K562 (cell line): ENCODE results near the gene RNF34. TPM values are rescaled to one million over a fixed set of nuclear protein-coding genes. Genes with fewer than 3 reads are reported as not detected.

Experiments
- ASH1L ChIP-seq: fragments of 450-650 bp; IDR thresholded peaks from 2 replicates; pipeline ENCODE4 v1.6.1; 2018; ENCODE audit warnings: borderline replicate concordance, mild to moderate bottlenecking, low read depth; ENCODE audit not compliant: partially characterized antibody
- BACH1 ChIP-seq: fragments of 200-800 bp; sonication (Bioruptor generic); IDR thresholded peaks from 2 replicates; pipeline ENCODE4 v1.6.1; 2016; ENCODE audit warnings: missing genetic modification characterization, missing compliant biosample characterization
- BCL6 ChIP-seq: fragments of 250-450 bp; sonication (Bioruptor Pico); IDR thresholded peaks from 2 replicates; pipeline ENCODE4 v1.4.0; 2020
- CEBPZ ChIP-seq: fragments of 150-350 bp; IDR thresholded peaks from 2 replicates; pipeline ENCODE4 v1.6.1; 2014; ENCODE audit warnings: low read depth, mild to moderate bottlenecking, low read length, borderline replicate concordance
- COPS2 ChIP-seq: fragments of 450-650 bp; conservative IDR thresholded peaks from 2 replicates; pipeline ENCODE4 v1.6.1; 2016; ENCODE audit warnings: mild to moderate bottlenecking, moderate library complexity
- MGA ChIP-seq: fragments of 450-650 bp; IDR thresholded peaks from 2 replicates; pipeline ENCODE4 v1.6.1; 2016; ENCODE audit warnings: mild to moderate bottlenecking, moderate library complexity
- SAP30 ChIP-seq: fragments of 200-600 bp; sonication (generic); IDR thresholded peaks from 2 replicates; pipeline ENCODE4 v1.6.1; 2012; ENCODE audit warnings: borderline replicate concordance, low read depth, mild to moderate bottlenecking, moderate library complexity, low read length, control low read depth, inconsistent platforms; ENCODE audit not compliant: insufficient read depth, poor library complexity, severe bottlenecking
- SMARCA4 ChIP-seq: fragments of 450-650 bp; IDR thresholded peaks from 2 replicates; pipeline ENCODE4 v1.6.1; 2016
- ZBTB33 ChIP-seq: sonication (generic); formaldehyde crosslinking; IDR thresholded peaks from 2 replicates; pipeline ENCODE4 v1.8.1; 2023; ENCODE audit warnings: mild to moderate bottlenecking, missing genetic modification reagents
- polyA plus RNA-seq, 8 experiments: library from polyadenylated mRNA; depleted of rRNA in 4 of 8; stranded (reverse) in 5 of 8; unstranded in 3 of 8; fragments of >200 nt; fragmentation: Nextera tagmentation in 2 of 8; fragmentation: Illumina TruSeq in 1 of 8; extraction: Ambion mirVana in 2 of 8; extraction: Trizol in 1 of 8; gene quantifications; 2 replicates each; pipeline versions ENCODE4 v1.2.1 to v1.2.3, GENCODE V29; 2011 to 2014; ENCODE audit warnings: inconsistent platforms in 1 of 8, missing spikeins in 1 of 8
- total RNA-seq, 7 experiments: library from RNA; depleted of rRNA in 6 of 7; stranded (reverse); fragments of >200 nt in 6 of 7; fragmentation: Illumina TruSeq in 2 of 7; extraction: Trizol in 2 of 7; gene quantifications; 2 replicates each; pipeline versions ENCODE4 v1.2.1 to v1.2.3, GENCODE V29; 2011 to 2021; ENCODE audit warnings: low replicate concordance in 1 of 7

The RNF34 gene
- total and polyA plus RNA-seq, 9 of the 15 experiments (the other 6 are each of a cell fraction or from before 2014, with no cell fraction given), result 41.7 to 88.9 (median 54.1) TPM

- TF ChIP-seq MGA (peak; percentile 54), BCL6 (CRISPR knock-in tag) (no peak), COPS2 (no peak), ASH1L (no peak), SAP30 (peak; percentile 74), CEBPZ (no peak), BACH1 (no peak), SMARCA4 (peak; percentile 60; the same call in 1 of the 2 replicates), ZBTB33 (CRISPR knock-in tag) (0 out of 2 replicates have a peak, but pooled peaks have one; percentile 23)
These were observed 618 bp downstream of the RNF34 start (continued) for GRCh38 chr12:121400332-121401139.
